Ishikawa (cell line): Measurements from ENCODE around the gene DNASE1L2.

Experiments used
- CEBPB ChIP-seq: IDR thresholded peaks from 2 replicates; pipeline ENCODE4 v1.6.1; 2012
- CREB1 ChIP-seq: IDR thresholded peaks from 2 replicates; pipeline ENCODE4 v1.6.1; 2012; ENCODE audit warnings: low read depth
- EGR1 ChIP-seq: IDR thresholded peaks from 2 replicates; pipeline ENCODE4 v1.6.1; 2012
- EP300 ChIP-seq: IDR thresholded peaks from 2 replicates; pipeline ENCODE4 v1.6.1; 2012; ENCODE audit warnings: borderline replicate concordance
- FOXM1 ChIP-seq: IDR thresholded peaks from 2 replicates; pipeline ENCODE4 v1.6.1; 2012; ENCODE audit warnings: low read depth, borderline replicate concordance
- MAX ChIP-seq: IDR thresholded peaks from 2 replicates; pipeline ENCODE4 v1.6.1; 2012
- RAD21 ChIP-seq: IDR thresholded peaks from 2 replicates; pipeline ENCODE4 v1.6.1; 2012; ENCODE audit warnings: low read depth
- REST ChIP-seq: IDR thresholded peaks from 2 replicates; pipeline ENCODE4 v1.6.1; 2012; ENCODE audit warnings: low read depth, mild to moderate bottlenecking
- TAF1 ChIP-seq: IDR thresholded peaks from 2 replicates; pipeline ENCODE4 v1.6.1; 2012; ENCODE audit warnings: low read depth, mild to moderate bottlenecking
- TCF12 ChIP-seq: IDR thresholded peaks from 2 replicates; pipeline ENCODE4 v1.6.1; 2012; ENCODE audit warnings: low read depth
- TEAD4 ChIP-seq: IDR thresholded peaks from 2 replicates; pipeline ENCODE4 v1.6.1; 2012
- USF1 ChIP-seq: IDR thresholded peaks from 2 replicates; pipeline ENCODE4 v1.6.1; 2012
- YY1 ChIP-seq: IDR thresholded peaks from 2 replicates; pipeline ENCODE4 v1.6.1; 2012; ENCODE audit warnings: low read depth
- ZBTB7A ChIP-seq: IDR thresholded peaks from 2 replicates; pipeline ENCODE4 v1.6.1; 2012; ENCODE audit warnings: low read depth

Gene DNASE1L2

GRCh38 chr16:2198283-2198682 is 38.0 kb upstream of the DNASE1L2 start:
- no peak for TF ChIP-seq TEAD4
- no peak for TF ChIP-seq MAX

- TF ChIP-seq TAF1 = no peak
- TF ChIP-seq CREB1 = no peak
- no peak for TF ChIP-seq YY1
- TF ChIP-seq EP300 = no peak
- TF ChIP-seq FOXM1 = no peak
- TF ChIP-seq EGR1 = no peak
- no peak for TF ChIP-seq TCF12
- TF ChIP-seq USF1 = no peak
- no peak for TF ChIP-seq ZBTB7A
- TF ChIP-seq REST = no peak
These were observed 37.1 kb upstream of the DNASE1L2 start for GRCh38 chr16:2199095-2199494.

- TF ChIP-seq EP300 = no peak
- no peak for TF ChIP-seq YY1
- no peak for TF ChIP-seq ZBTB7A
- no peak for TF ChIP-seq MAX
These were observed 36.6 kb upstream of the DNASE1L2 start for GRCh38 chr16:2199621-2200139.

- TF ChIP-seq TCF12 = no peak
- no peak for TF ChIP-seq TAF1
- no peak for TF ChIP-seq ZBTB7A
- TF ChIP-seq MAX = no peak
- TF ChIP-seq CEBPB = no peak
- no peak for TF ChIP-seq YY1
- TF ChIP-seq FOXM1 = no peak
- TF ChIP-seq USF1 = no peak
- TF ChIP-seq CREB1 = no peak
- no peak for TF ChIP-seq REST
- no peak for TF ChIP-seq TEAD4
- TF ChIP-seq EGR1 = no peak
- no peak for TF ChIP-seq RAD21
These were observed 35.9 kb upstream of the DNASE1L2 start for GRCh38 chr16:2200313-2200712.

- TF ChIP-seq RAD21 = no peak
- TF ChIP-seq FOXM1 = no peak
- no peak for TF ChIP-seq YY1
These were observed 31.7 kb upstream of the DNASE1L2 start for GRCh38 chr16:2204416-2205103.

GRCh38 chr16:2205104-2205966 is 30.9 kb upstream of the DNASE1L2 start, which contains the start of gene MLST8:
Gene MLST8 (plus strand): TSS chr16:2205454. CDS start chr16:2206086, 632 bp downstream.
- peak; percentile 74 for TF ChIP-seq USF1
- 0 out of 2 replicates have a peak, but pooled peaks have one; percentile 1 for TF ChIP-seq TEAD4
- TF ChIP-seq EGR1 = peak; percentile 90
- TF ChIP-seq ZBTB7A = no peak
- TF ChIP-seq TAF1 = peak; percentile 89
- peak; percentile 67; the same call in 1 of the 2 replicates for TF ChIP-seq MAX
- 0 out of 2 replicates have a peak, but pooled peaks have one; percentile 18 for TF ChIP-seq CREB1
- peak; percentile 62 for TF ChIP-seq TCF12
- TF ChIP-seq FOXM1 = no peak
- peak; percentile 42 for TF ChIP-seq EP300
- TF ChIP-seq CEBPB = peak; percentile 1; the same call in 1 of the 2 replicates
- peak; percentile 84 for TF ChIP-seq YY1
- no peak for TF ChIP-seq RAD21
